Gastrocnemius medialis (tissue), 4 donors: ENCODE data around the gene RPN2. TPM values are rescaled to one million over a fixed set of nuclear protein-coding genes. Genes with fewer than 3 reads are reported as not detected.

ENCODE experiments used
- ATAC-seq, 2 donors: fragments of 150-250 bp; one replicate each; pipeline ENCODE4 v1.9.1; 2016
- DNase-seq, 2 donors: peaks; one replicate each; pipeline ENCODE4 v3.0.0-alpha.2; 2019
- H3K27ac ChIP-seq, 4 donors: fragments of 200-600 bp; sonication (generic); 1 replicate in 1 of 4; 2 replicates in 3 of 4; pipeline ENCODE4 v1.5.1; 2016 to 2018; ENCODE audit warnings: mild to moderate bottlenecking in 2 of 4, moderate library complexity in 1 of 4
- H3K27me3 ChIP-seq, 3 donors: fragments of 200-600 bp; sonication (generic) in 2 of 3; 1 replicate in 1 of 3; 2 replicates in 2 of 3; pipeline versions ENCODE4 v1.5.1 to v1.6.0; 2016 to 2019; ENCODE audit warnings: mild to moderate bottlenecking in 1 of 3, moderate library complexity in 1 of 3
- H3K36me3 ChIP-seq, 2 donors: fragments of 200-600 bp; sonication (generic) in 1 of 2; one replicate each; pipeline ENCODE4 v1.5.1; 2017 to 2018
- H3K4me1 ChIP-seq, 2 donors: fragments of 200-600 bp; sonication (generic) in 1 of 2; one replicate each; pipeline ENCODE4 v1.5.1; 2016 to 2017; ENCODE audit warnings: mild to moderate bottlenecking in 2 of 2
- H3K4me3 ChIP-seq, 4 donors: fragments of 200-600 bp; sonication (generic) in 3 of 4; 1 replicate in 1 of 4; 2 replicates in 3 of 4; pipeline ENCODE4 v1.5.1; 2016 to 2019; ENCODE audit warnings: mild to moderate bottlenecking in 2 of 4
- H3K9me3 ChIP-seq, 3 donors: fragments of 200-600 bp; sonication (generic) in 2 of 3; 1 replicate in 1 of 3; 2 replicates in 2 of 3; pipeline ENCODE4 v1.5.1; 2016 to 2019
- POLR2A ChIP-seq, 2 donors: fragments of 450-650 bp; IDR thresholded peaks; one replicate each; pipeline ENCODE4 v1.6.1; 2017; ENCODE audit warnings: antibody characterized with exemption in 2 of 2, mild to moderate bottlenecking in 2 of 2, moderate library complexity in 2 of 2
- in situ Hi-C, 4 donors: fragments of 200-750 bp; cut with MboI; loops; one replicate each; pipeline versions ENCODE4 v1.15.0 to v1.8.0; 2017; ENCODE audit warnings: low sequenced_read_pairs in 4 of 4
- intact Hi-C: fragments of 100-400 bp; cut with DNase I; formaldehyde crosslinking; loops from one replicate; pipeline ENCODE4 v1.15.1; 2023; ENCODE audit warnings: low total_unique reads
- total RNA-seq, 4 donors: library from RNA; depleted of rRNA; stranded (reverse); fragments of >200 nt; gene quantifications; one replicate each; pipeline versions ENCODE4 v1.1.0 to v1.2.3, GENCODE V29; 2016
- TF ChIP-seq, protein P1 (sequence below), 5 experiments: fragments of 450-650 bp in 3 of 5; fragments of 200-600 bp in 2 of 5; sonication (generic) in 2 of 5; IDR thresholded peaks in 4 of 5; conservative IDR thresholded peaks in 1 of 5; 1 replicate in 4 of 5; 2 replicates in 1 of 5; pipeline ENCODE4 v1.5.1; 2016 to 2019; ENCODE audit warnings: antibody characterized with exemption in 5 of 5, mild to moderate bottlenecking in 3 of 5, moderate library complexity in 3 of 5

Gene RPN2
- total RNA-seq, 4 donors from 2014 or later: 85.7 to 132 (median 127) TPM

DNA sequence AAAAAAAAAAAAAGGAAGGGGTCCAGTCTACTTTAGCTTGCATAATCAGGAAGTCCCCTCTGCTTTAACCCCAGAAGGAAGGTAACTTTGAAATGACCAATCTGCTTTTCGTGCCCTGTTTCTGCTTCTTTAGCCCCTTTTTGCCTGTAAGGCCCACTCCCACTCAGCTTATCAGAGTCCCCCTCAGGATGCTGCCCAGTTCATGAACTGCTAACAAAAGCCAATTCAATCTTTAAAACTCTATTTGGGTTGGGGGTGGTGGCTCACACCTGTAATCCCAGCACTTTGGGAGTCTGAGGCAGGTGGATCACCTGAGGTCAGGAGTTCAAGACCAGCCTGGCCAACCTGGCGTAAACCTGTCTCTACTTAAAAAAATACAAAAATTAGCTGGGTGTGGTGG, 70.2 kb downstream of the RPN2 start:
- Histone ChIP-seq H3K4me1 (peaks cover 4% of the 10 kb centered on the region in 2 donors), H3K9me3 (no peaks in the 10 kb centered on the region), H3K27ac (no peak overlapping the region), H3K4me3 (no peak overlapping the region), H3K27me3 (no peaks in the 10 kb centered on the region), H3K36me3 (no peaks in the 10 kb centered on the region)
- no peak for TF ChIP-seq POLR2A (IDR thresholded peaks at IDR 0.05)
- TF ChIP-seq, protein P1, sequence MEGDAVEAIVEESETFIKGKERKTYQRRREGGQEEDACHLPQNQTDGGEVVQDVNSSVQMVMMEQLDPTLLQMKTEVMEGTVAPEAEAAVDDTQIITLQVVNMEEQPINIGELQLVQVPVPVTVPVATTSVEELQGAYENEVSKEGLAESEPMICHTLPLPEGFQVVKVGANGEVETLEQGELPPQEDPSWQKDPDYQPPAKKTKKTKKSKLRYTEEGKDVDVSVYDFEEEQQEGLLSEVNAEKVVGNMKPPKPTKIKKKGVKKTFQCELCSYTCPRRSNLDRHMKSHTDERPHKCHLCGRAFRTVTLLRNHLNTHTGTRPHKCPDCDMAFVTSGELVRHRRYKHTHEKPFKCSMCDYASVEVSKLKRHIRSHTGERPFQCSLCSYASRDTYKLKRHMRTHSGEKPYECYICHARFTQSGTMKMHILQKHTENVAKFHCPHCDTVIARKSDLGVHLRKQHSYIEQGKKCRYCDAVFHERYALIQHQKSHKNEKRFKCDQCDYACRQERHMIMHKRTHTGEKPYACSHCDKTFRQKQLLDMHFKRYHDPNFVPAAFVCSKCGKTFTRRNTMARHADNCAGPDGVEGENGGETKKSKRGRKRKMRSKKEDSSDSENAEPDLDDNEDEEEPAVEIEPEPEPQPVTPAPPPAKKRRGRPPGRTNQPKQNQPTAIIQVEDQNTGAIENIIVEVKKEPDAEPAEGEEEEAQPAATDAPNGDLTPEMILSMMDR (IDR thresholded peaks at IDR 0.05 in 4 of 5, conservative IDR thresholded peaks at IDR 0.05 in 1 of 5): no peak
- ATAC-seq: no peak
- intact Hi-C loops: no loop called here
- in situ Hi-C loops: no loop called here
- DNase-seq: no peak

GRCh38 chr20:37251825-37252477, 72.8 kb downstream of the RPN2 start:
- Histone ChIP-seq H3K27ac (no peak overlapping the region), H3K4me1 (peaks cover 0 to 4% of the 10 kb centered on the region in 2 donors), H3K27me3 (no peaks in the 10 kb centered on the region), H3K4me3 (no peak overlapping the region), H3K9me3 (no peaks in the 10 kb centered on the region), H3K36me3 (no peaks in the 10 kb centered on the region)
- in situ Hi-C loops: no loop called here
- intact Hi-C loops: no loop called here
- TF ChIP-seq POLR2A (IDR thresholded peaks at IDR 0.05): no peak
- TF ChIP-seq, protein P1 (IDR thresholded peaks at IDR 0.05 in 4 of 5, conservative IDR thresholded peaks at IDR 0.05 in 1 of 5): no peak
- no peak for DNase-seq
- ATAC-seq: no peak

- no peak for DNase-seq
- Histone ChIP-seq H3K4me1 (peaks cover 0 to 4% of the 10 kb centered on the region in 2 donors), H3K27ac (no peak overlapping the region), H3K36me3 (no peaks in the 10 kb centered on the region), H3K4me3 (no peak overlapping the region), H3K27me3 (no peaks in the 10 kb centered on the region), H3K9me3 (no peaks in the 10 kb centered on the region)
- TF ChIP-seq, protein P1 (IDR thresholded peaks at IDR 0.05 in 4 of 5, conservative IDR thresholded peaks at IDR 0.05 in 1 of 5): no peak
- TF ChIP-seq POLR2A (IDR thresholded peaks at IDR 0.05): no peak
- intact Hi-C loops: no loop called here
- no peak for ATAC-seq
- in situ Hi-C loops: no loop called here
Observed at GRCh38 chr20:37253087-37253486, 74.0 kb downstream of the RPN2 start.

DNA sequence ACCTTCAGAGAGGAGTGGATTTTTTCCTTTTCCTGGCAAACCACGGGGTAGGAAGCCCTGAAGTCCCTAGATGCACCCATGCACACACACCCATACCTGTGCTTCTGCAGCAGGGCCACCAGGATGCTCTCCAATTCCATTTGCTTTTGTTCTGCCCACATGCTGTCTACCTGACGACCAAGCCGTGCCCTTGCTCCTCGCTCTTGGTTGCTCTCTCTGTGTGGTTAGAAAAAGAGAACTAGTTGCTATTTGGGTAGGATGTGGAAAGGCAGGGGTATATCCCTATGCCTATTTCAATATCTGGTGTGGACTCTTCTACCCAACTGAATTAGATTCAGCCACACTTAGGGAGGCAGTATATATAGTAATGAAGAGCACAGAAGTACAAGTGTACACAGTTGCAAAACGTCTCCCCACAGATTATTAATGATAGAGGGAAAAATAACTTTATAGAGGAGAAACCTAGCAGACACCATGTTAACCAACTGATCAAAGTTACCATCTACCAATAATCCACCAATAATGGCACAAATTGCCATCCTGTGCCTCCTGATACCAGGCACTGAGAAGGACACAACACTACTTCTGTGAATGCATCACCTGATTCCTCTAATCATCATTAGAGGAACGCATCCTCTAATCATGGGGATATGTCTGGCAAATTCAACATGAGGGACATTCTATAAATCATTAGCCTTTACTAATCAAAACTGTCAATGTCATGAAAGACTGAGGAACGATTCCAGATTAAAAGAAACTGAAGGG, 75.2 kb downstream of the RPN2 start:
- no peaks in the 10 kb centered on the region for H3K9me3 ChIP-seq
- H3K36me3 ChIP-seq: no peaks in the 10 kb centered on the region
- H3K4me3 ChIP-seq: no peak overlapping the region
- H3K27ac ChIP-seq: no peak overlapping the region
- intact Hi-C loops: no loop called here
- ATAC-seq (no peak), DNase-seq (no peak)
- no peaks in the 10 kb centered on the region for H3K27me3 ChIP-seq
- peaks cover 0 to 4% of the 10 kb centered on the region in 2 donors for H3K4me1 ChIP-seq
- TF ChIP-seq, protein P1 (IDR thresholded peaks at IDR 0.05 in 4 of 5, conservative IDR thresholded peaks at IDR 0.05 in 1 of 5): no peak
- no peak for TF ChIP-seq POLR2A (IDR thresholded peaks at IDR 0.05)
- in situ Hi-C loops: no loop called here
